Chondrocyte (in vitro differentiated cells): ENCODE data around the gene OR10T2. TPM values are rescaled to one million over a fixed set of nuclear protein-coding genes. Genes with fewer than 3 reads are reported as not detected.

ENCODE experiments used
- DNase-seq: peaks from one replicate; pipeline ENCODE4 v3.0.0; 2021; ENCODE audit warnings: mixed read lengths, low spot score
- H3K27ac Mint-ChIP-seq: one replicate; pipeline ENCODE4 v1.8.0; 2021; ENCODE audit warnings: mild to moderate bottlenecking, moderate library complexity, mixed read lengths; ENCODE audit not compliant: unreplicated experiment
- H3K27me3 Mint-ChIP-seq: 2 replicates; pipeline ENCODE4 v1.8.0; 2021; ENCODE audit warnings: low read depth, mixed read lengths
- H3K36me3 Mint-ChIP-seq: 2 replicates; pipeline ENCODE4 v1.8.0; 2021; ENCODE audit warnings: low read depth, mixed read lengths
- H3K4me1 Mint-ChIP-seq: 2 replicates; pipeline ENCODE4 v1.8.0; 2021; ENCODE audit warnings: low read depth, mild to moderate bottlenecking, mixed read lengths
- H3K4me3 Mint-ChIP-seq: one replicate; pipeline ENCODE4 v1.8.0; 2021; ENCODE audit warnings: mild to moderate bottlenecking, moderate library complexity, mixed read lengths; ENCODE audit not compliant: unreplicated experiment
- H3K9me3 Mint-ChIP-seq: 2 replicates; pipeline ENCODE4 v1.8.0; 2021; ENCODE audit warnings: low read depth, mixed read lengths
- CTCF ChIP-seq: fragments of 200-600 bp; sonication (generic); IDR thresholded peaks from 2 replicates; pipeline ENCODE4 v1.5.0; 2021; ENCODE audit warnings: antibody characterized with exemption, mild to moderate bottlenecking, moderate library complexity
- total RNA-seq: library from RNA; stranded (reverse); gene quantifications from 3 replicates; pipeline ENCODE4 v1.2.1, GENCODE V29; 2021

The OR10T2 gene
- total RNA-seq, 1 donor from 2014 or later = not detected

- no peak for TF ChIP-seq CTCF
- Mint-ChIP-seq H3K27me3 (peaks cover 12% of the 10 kb centered on the region), H3K27ac (no peak overlapping the region), H3K4me3 (no peak overlapping the region), H3K36me3 (no peaks in the 10 kb centered on the region), H3K9me3 (no peaks in the 10 kb centered on the region), H3K4me1 (no peaks in the 10 kb centered on the region)
- no peak for DNase-seq
Observed at GRCh38 chr1:158400871-158401270, 1.6 kb upstream of the OR10T2 start.

GRCh38 chr1:158396646-158397045 lies 2.6 kb downstream of the OR10T2 start:
- no peaks in the 10 kb centered on the region for H3K9me3 Mint-ChIP-seq
- H3K27ac Mint-ChIP-seq = no peak overlapping the region
- H3K36me3 Mint-ChIP-seq = no peaks in the 10 kb centered on the region
- H3K27me3 Mint-ChIP-seq = peaks cover 14% of the 10 kb centered on the region
- no peak for DNase-seq
- no peak for TF ChIP-seq CTCF
- H3K4me3 Mint-ChIP-seq = no peak overlapping the region
- no peaks in the 10 kb centered on the region for H3K4me1 Mint-ChIP-seq

- no peak overlapping the region for H3K4me3 Mint-ChIP-seq
- no peaks in the 10 kb centered on the region for H3K9me3 Mint-ChIP-seq
- no peak overlapping the region for H3K27ac Mint-ChIP-seq
- TF ChIP-seq CTCF = no peak
- DNase-seq = no peak
- no peaks in the 10 kb centered on the region for H3K4me1 Mint-ChIP-seq
- no peaks in the 10 kb centered on the region for H3K36me3 Mint-ChIP-seq
- H3K27me3 Mint-ChIP-seq = peaks cover 7% of the 10 kb centered on the region
Observed at GRCh38 chr1:158393476-158393875, 5.8 kb downstream of the OR10T2 start.

- no peak for DNase-seq
- Mint-ChIP-seq H3K4me1 (no peaks in the 10 kb centered on the region), H3K9me3 (no peaks in the 10 kb centered on the region), H3K27ac (no peak overlapping the region), H3K36me3 (no peaks in the 10 kb centered on the region), H3K27me3 (peaks cover 5% of the 10 kb centered on the region), H3K4me3 (no peak overlapping the region)
- TF ChIP-seq CTCF = no peak
Observed at GRCh38 chr1:158391099-158391498, 8.2 kb downstream of the OR10T2 start.

GRCh38 chr1:158390331-158390730 lies 8.9 kb downstream of the OR10T2 start:
- Mint-ChIP-seq H3K36me3 (no peaks in the 10 kb centered on the region), H3K27ac (no peak overlapping the region), H3K9me3 (no peaks in the 10 kb centered on the region), H3K4me1 (no peaks in the 10 kb centered on the region), H3K4me3 (no peak overlapping the region), H3K27me3 (peaks cover under 1% of the 10 kb centered on the region)
- DNase-seq = no peak
- TF ChIP-seq CTCF = no peak
